HG02938 (cell line): ENCODE data around the gene AMOTL1.

Experiments
- ATAC-seq: cut with Tn5 transposase; IDR thresholded peaks from one replicate; pipeline ENCODE4 v1.9.1; 2021; ENCODE audit warnings: mild to moderate bottlenecking, moderate library complexity; ENCODE audit not compliant: unreplicated experiment

Gene AMOTL1

GRCh38 chr11:94870422-94870821, 102.3 kb downstream of the AMOTL1 start:
- no peak for ATAC-seq

- ATAC-seq, result no peak
Measured at GRCh38 chr11:94871491-94872185, 103.5 kb downstream of the AMOTL1 start.

GRCh38 chr11:94873916-94874540, 105.9 kb downstream of the AMOTL1 start:
- no peak for ATAC-seq

GRCh38 chr11:94876222-94876621, 108.1 kb downstream of the AMOTL1 start:
- ATAC-seq, result no peak

GRCh38 chr11:94876645-94877442, 108.7 kb downstream of the AMOTL1 start:
- peak; percentile 90 for ATAC-seq

GRCh38 chr11:94877443-94878200, 109.5 kb downstream of the AMOTL1 start:
- ATAC-seq, result no peak

GRCh38 chr11:94879006-94879405, 110.8 kb downstream of the AMOTL1 start:
- ATAC-seq, result no peak

GRCh38 chr11:94880216-94880615, 112.1 kb downstream of the AMOTL1 start:
- ATAC-seq, result no peak

GRCh38 chr11:94882931-94883330, 114.8 kb downstream of the AMOTL1 start:
- no peak for ATAC-seq

GRCh38 chr11:94883878-94884277, 115.7 kb downstream of the AMOTL1 start:
- ATAC-seq, result no peak

- ATAC-seq, result no peak
Measured at GRCh38 chr11:94884376-94884775, 116.2 kb downstream of the AMOTL1 start.

- peak; percentile 71 for ATAC-seq
Measured at GRCh38 chr11:94885133-94885532, 117.0 kb downstream of the AMOTL1 start.

- ATAC-seq, result no peak
Measured at GRCh38 chr11:94885581-94885980, 117.4 kb downstream of the AMOTL1 start.

GRCh38 chr11:94888204-94888603, 120.0 kb downstream of the AMOTL1 start:
- no peak for ATAC-seq

- no peak for ATAC-seq
Measured at GRCh38 chr11:94895451-94895850, 127.3 kb downstream of the AMOTL1 start.

GRCh38 chr11:94895971-94896370, 127.8 kb downstream of the AMOTL1 start:
- ATAC-seq, result no peak

GRCh38 chr11:94897330-94897768, 129.2 kb downstream of the AMOTL1 start:
- peak; percentile 58 for ATAC-seq

GRCh38 chr11:94907226-94907625, 139.1 kb downstream of the AMOTL1 start:
- no peak for ATAC-seq

GRCh38 chr11:94909371-94909820, 141.2 kb downstream of the AMOTL1 start:
- ATAC-seq, result no peak

- no peak for ATAC-seq
Measured at GRCh38 chr11:94910270-94910669, 142.1 kb downstream of the AMOTL1 start.

GRCh38 chr11:94910779-94911178, 142.6 kb downstream of the AMOTL1 start:
- ATAC-seq, result no peak
